ENCODE results near the gene GOLGA2. TPM values are rescaled to one million over a fixed set of nuclear protein-coding genes. Genes with fewer than 3 reads are reported as not detected.

The GOLGA2 gene
- polyA plus RNA-seq, 1 donor from 2014 or later = 10.3 TPM

GRCh38 chr9:128222880-128223670 is 52.7 kb downstream of the GOLGA2 start:
- no peak overlapping the region for H3K4me3 Mint-ChIP-seq
- H3K27me3 Mint-ChIP-seq = peaks cover 3% of the 10 kb centered on the region

DNA sequence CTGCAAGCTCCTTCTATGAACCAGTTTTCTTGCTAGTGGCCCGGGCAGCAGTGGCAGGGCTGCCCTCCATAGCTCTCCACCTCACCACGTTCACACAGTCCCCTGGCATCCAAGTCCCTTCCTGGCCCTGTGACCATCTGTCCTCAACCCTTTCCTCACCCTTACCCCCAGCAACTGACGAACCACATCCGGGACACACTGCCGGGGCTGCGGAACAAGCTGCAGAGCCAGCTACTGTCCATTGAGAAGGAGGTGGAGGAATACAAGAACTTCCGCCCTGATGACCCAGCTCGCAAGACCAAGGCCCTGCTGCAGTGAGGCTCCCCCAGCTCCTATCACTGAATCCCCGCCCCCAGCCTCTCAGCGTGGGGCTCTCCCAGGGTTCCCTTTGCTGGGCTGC is 53.8 kb downstream of the GOLGA2 start:
- no peak overlapping the region for H3K27ac Mint-ChIP-seq
- no peaks in the 10 kb centered on the region for H3K9me3 Mint-ChIP-seq
- peaks cover 0 to 11% (median 2%) of the 10 kb centered on the region in 3 donors for H3K4me1 Mint-ChIP-seq
- H3K27me3 Mint-ChIP-seq = peaks cover 3% of the 10 kb centered on the region
- H3K36me3 Mint-ChIP-seq = no peaks in the 10 kb centered on the region
- H3K4me3 Mint-ChIP-seq = no peak overlapping the region

More at GRCh38 chr9:128222880-128223670, 52.7 kb downstream of the GOLGA2 start:
- peaks cover 0 to 11% (median 2%) of the 10 kb centered on the region in 3 donors for H3K4me1 Mint-ChIP-seq
- H3K27ac Mint-ChIP-seq = no peak overlapping the region
- peaks cover 0 to 1% (median 0%) of the 10 kb centered on the region in 3 donors for H3K9me3 Mint-ChIP-seq
- no peaks in the 10 kb centered on the region for H3K36me3 Mint-ChIP-seq

DNA sequence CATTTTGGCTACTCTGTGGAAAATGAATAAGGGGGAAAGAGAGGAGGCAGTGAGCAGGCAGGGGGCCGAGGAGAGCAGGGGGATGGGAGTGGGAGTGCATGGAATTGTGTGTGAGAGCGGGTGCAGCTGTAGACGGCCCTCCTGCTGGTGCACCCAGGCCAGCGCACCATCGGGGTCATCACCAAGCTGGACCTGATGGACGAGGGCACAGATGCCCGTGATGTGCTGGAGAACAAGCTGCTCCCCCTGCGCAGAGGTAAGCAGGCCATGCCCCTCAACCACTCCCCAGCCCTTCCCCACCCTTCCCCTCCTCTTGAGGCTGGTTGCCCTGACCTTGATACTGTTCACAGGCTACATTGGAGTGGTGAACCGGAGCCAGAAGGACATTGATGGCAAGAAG is 56.0 kb downstream of the GOLGA2 start:
- H3K36me3 Mint-ChIP-seq = no peaks in the 10 kb centered on the region
- H3K27me3 Mint-ChIP-seq = peaks cover 5% of the 10 kb centered on the region
- no peaks in the 10 kb centered on the region for H3K9me3 Mint-ChIP-seq
- H3K4me1 Mint-ChIP-seq = peaks cover 0 to 11% (median 2%) of the 10 kb centered on the region in 3 donors
- H3K27ac Mint-ChIP-seq = no peak overlapping the region
- peak overlapping the region in 1 of 4 donors; percentile 27 for H3K4me3 Mint-ChIP-seq

GRCh38 chr9:128218518-128219389 is 57.1 kb downstream of the GOLGA2 start:
- peaks cover 3% of the 10 kb centered on the region for H3K36me3 Mint-ChIP-seq
- peaks cover 0 to 11% (median 2%) of the 10 kb centered on the region in 3 donors for H3K4me1 Mint-ChIP-seq
- no peaks in the 10 kb centered on the region for H3K9me3 Mint-ChIP-seq
- H3K4me3 Mint-ChIP-seq = peak overlapping the region; percentile 48 to 91 (median 85)
- peaks cover 7% of the 10 kb centered on the region for H3K27me3 Mint-ChIP-seq
- H3K27ac Mint-ChIP-seq = peak overlapping the region in 1 of 3 donors; percentile 39

- no peak overlapping the region for H3K27ac Mint-ChIP-seq
- H3K4me1 Mint-ChIP-seq = peaks cover 0 to 11% (median 2%) of the 10 kb centered on the region in 3 donors
- H3K4me3 Mint-ChIP-seq = peak overlapping the region; percentile 48 to 91 (median 85)
- H3K27me3 Mint-ChIP-seq = peaks cover 8% of the 10 kb centered on the region
- H3K9me3 Mint-ChIP-seq = no peaks in the 10 kb centered on the region
- peaks cover 3% of the 10 kb centered on the region for H3K36me3 Mint-ChIP-seq
Observed at GRCh38 chr9:128218172-128218517, 57.7 kb downstream of the GOLGA2 start.

- Mint-ChIP-seq H3K4me1 (peaks cover 0 to 11% (median 2%) of the 10 kb centered on the region in 3 donors), H3K27me3 (peaks cover 11% of the 10 kb centered on the region), H3K4me3 (no peak overlapping the region), H3K9me3 (no peaks in the 10 kb centered on the region), H3K36me3 (peaks cover 3% of the 10 kb centered on the region), H3K27ac (no peak overlapping the region)
Observed at GRCh38 chr9:128216781-128217553, 58.8 kb downstream of the GOLGA2 start.

DNA sequence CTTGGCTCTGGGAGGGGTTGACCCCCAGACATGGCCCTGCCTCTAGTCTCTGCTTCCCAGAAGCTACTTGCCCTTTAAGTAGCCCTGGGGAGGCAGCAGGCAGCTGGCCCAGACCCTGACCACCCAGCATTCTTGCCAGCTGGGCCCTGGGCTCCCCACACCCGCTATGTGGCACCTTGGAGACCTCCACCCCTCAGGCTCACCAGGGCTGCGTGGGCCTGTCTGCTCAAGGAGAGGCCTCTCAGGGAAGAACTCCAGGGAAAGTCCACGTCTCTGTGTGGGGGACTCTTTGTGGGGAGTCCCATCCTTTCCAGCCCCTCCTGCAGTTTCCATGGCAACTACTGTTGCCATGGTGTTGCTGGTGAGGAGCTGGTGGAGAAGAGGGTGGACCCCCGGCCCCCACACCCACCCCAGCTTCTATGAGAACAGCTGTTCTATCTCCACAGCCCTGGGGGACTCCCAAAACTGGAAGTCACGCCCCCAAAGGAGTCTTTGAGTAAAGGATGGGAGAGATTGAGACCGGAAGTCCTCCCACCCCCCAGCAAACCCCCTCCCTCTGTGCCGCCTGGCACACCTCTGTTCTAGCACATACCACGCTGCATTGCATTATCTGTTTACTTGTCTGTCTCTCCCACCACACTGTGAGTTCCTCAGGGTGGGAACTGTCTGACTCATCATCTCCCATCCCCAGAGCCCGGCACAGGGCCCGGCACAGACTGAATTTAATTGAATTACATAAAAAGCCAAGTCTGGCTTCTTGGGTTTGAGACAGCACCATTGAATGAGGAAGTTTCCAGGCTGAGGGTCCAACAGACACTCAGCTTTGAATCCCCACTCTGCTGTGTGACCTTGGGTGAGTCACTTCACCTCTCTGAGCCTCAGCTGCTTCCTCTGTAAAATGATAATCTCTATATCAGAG is 60.1 kb downstream of the GOLGA2 start:
- Mint-ChIP-seq H3K36me3 (peaks cover 3% of the 10 kb centered on the region), H3K9me3 (no peaks in the 10 kb centered on the region), H3K4me1 (peaks cover 0 to 11% (median 2%) of the 10 kb centered on the region in 3 donors), H3K27me3 (peaks cover 11% of the 10 kb centered on the region), H3K4me3 (no peak overlapping the region), H3K27ac (no peak overlapping the region)

DNA sequence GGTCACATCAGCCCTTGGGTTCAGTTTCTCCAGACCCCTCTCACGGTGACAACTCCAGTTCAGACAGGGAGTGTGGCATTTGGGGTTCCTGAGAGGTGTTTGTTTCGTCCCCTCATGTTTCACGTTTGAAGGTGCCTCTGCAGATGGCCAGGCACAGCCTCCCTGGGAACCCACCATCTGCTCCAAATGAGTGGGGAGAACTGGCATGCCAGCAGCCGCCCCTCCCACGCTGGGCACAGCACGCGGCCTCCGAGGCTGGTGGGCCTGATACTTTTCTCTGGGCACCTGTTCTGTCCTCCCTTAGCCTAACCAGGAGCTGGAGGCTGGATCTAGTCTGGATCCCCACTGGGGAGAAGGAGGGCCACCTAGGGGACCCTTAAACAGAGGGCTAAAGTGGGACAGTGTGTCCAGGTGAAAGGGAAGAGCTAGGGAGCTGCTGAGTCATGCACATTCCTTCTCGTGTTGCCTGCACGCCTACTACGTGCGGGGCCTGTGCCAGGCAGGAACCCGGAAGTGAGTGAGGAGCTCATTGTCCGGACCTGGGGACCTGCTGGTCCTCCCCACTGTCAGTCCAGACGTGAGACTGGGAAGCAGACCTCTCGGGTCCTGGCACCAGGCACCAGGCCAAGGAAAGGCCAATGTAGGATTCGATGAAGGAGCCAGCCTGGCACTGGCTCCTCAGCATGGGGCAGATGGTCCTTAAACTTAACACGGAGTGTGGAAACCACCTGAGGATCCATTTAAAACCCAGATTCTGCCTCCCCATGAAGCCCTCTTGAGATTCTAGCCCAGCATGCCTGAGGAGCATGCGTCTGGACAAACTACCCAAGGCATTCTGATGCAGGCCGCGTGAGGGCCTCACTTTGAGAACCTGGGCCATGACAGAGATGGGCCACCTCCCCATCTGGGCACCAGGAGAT is 61.0 kb downstream of the GOLGA2 start:
- Mint-ChIP-seq H3K4me1 (peaks cover 0 to 11% (median 2%) of the 10 kb centered on the region in 3 donors), H3K36me3 (peaks cover 3% of the 10 kb centered on the region), H3K27ac (no peak overlapping the region), H3K9me3 (no peaks in the 10 kb centered on the region), H3K27me3 (peaks cover 11% of the 10 kb centered on the region), H3K4me3 (no peak overlapping the region)

DNA sequence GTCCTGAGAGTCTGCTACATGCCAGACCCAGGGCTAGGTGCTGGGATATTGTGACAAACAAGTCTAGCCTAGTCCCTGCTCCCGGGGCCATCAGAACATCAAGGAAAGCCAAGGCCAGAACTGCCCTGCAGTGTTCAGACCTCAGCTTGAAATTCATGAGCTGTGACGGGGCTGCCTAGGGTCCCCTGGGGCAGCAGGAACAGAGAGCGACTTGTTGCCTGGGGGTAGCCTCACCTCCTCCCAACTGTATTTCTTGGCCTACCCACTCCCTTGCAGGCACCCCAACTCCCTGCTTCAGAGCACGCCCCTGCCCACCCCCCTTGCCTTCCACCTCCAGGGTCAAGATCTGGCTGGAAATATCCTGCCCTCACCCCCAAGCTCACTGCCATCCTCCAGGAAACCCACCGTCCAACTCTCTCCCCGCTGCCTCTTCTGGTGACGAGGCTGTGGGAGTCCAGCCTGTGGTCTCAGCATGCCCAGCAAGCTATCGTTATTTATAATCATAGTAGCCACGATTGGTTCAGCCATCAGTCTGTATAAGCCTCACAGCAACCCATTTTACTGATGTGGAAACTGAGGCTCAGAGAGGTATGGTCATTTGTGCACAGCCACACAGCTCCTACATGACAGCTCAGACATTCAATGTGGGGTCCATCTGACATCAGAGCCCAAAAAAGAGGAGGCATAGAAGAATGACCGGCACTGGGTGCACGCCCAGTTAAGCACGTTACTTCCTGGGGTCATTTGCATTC is 61.9 kb downstream of the GOLGA2 start:
- peaks cover 0 to 9% (median 2%) of the 10 kb centered on the region in 3 donors for H3K4me1 Mint-ChIP-seq
- H3K4me3 Mint-ChIP-seq = no peak overlapping the region
- peaks cover 3% of the 10 kb centered on the region for H3K36me3 Mint-ChIP-seq
- peaks cover 11% of the 10 kb centered on the region for H3K27me3 Mint-ChIP-seq
- no peaks in the 10 kb centered on the region for H3K9me3 Mint-ChIP-seq
- no peak overlapping the region for H3K27ac Mint-ChIP-seq

DNA sequence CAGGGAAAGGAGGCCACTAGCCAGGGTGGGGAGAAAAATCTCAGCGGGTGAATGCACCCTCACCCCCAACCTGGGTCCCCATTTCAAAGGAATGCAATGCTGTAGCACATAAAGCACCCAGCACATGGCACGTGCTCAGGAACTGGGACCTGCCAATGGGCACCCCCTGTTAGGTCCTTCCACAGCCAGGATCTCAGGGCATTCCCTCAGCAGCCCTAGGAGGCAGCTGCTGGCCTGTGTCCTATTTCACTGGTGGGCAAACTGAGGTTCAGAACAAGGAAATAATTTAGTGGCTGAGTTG is 63.9 kb downstream of the GOLGA2 start:
- Mint-ChIP-seq H3K4me1 (no peaks in the 10 kb centered on the region), H3K27ac (no peak overlapping the region), H3K9me3 (no peaks in the 10 kb centered on the region), H3K36me3 (peaks cover 3% of the 10 kb centered on the region), H3K27me3 (peaks cover 14% of the 10 kb centered on the region), H3K4me3 (no peak overlapping the region)

DNA sequence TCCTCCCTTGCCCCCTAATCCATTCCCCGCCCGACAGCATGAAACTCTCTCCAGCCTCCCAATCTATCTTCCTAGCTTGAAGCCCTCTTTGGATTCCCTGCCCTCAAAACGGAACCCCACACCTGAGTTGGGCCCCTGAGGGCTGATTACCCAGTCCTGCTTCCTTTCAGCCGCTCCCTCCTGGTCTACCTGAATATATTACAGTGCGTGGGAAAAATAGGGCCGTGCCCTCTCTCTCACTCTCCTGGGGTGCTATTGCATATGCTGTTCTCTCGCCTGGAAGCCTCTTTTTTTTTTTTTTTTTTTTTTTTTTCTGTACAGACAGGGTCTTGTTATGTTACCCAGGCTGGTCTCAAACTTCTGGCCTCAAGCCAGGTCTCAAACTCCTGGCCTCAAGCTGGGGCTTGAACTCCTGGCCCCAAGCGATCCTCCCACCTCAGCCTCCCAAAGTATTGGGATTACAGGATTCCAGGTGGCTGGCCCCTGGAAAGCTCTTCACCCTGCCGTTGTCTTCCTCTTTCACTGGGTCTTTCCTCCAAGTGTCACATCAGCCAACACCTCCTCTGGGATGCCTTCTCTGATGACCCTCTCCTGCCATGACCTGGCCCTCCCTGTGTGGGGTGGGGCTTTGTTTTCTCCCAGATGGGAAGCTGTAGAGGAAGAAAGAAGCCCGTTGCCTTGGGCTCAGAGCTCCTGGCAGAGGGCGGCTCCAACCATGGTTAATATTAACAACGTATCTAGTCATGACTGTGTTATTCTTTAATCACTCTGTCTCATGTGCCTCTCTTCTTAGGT is 64.4 kb downstream of the GOLGA2 start:
- no peaks in the 10 kb centered on the region for H3K4me1 Mint-ChIP-seq
- peaks cover 15% of the 10 kb centered on the region for H3K27me3 Mint-ChIP-seq
- H3K4me3 Mint-ChIP-seq = no peak overlapping the region
- H3K27ac Mint-ChIP-seq = peak overlapping the region in 1 of 3 donors; percentile 65
- H3K9me3 Mint-ChIP-seq = no peaks in the 10 kb centered on the region
- peaks cover 3% of the 10 kb centered on the region for H3K36me3 Mint-ChIP-seq
